Neural cell (in vitro differentiated cells): ENCODE results near the gene KDM2A.

ENCODE experiments used
- EZH2 ChIP-seq: fragments of 200-600, 300-800 bp; shearing (Covaris generic), sonication (generic); IDR thresholded peaks from 2 replicates; pipeline ENCODE4 v1.6.1; 2014; ENCODE audit warnings: antibody characterized with exemption, low read length, borderline replicate concordance, mild to moderate bottlenecking; ENCODE audit not compliant: insufficient read depth, poor library complexity, severe bottlenecking
- POLR2AphosphoS5 ChIP-seq: IDR thresholded peaks from 2 replicates; pipeline ENCODE4 v1.6.1; 2012
- RAD21 ChIP-seq: fragments of 450-650 bp; conservative IDR thresholded peaks from 2 replicates; pipeline ENCODE4 v1.6.1; 2014; ENCODE audit warnings: antibody characterized with exemption, mild to moderate bottlenecking, moderate library complexity
- TAF1 ChIP-seq: IDR thresholded peaks from 2 replicates; pipeline ENCODE4 v1.6.1; 2012; ENCODE audit warnings: low read depth
- TF ChIP-seq, protein P1 (sequence below): fragments of 450-650 bp; IDR thresholded peaks from 2 replicates; pipeline ENCODE4 v1.5.1; 2014; ENCODE audit warnings: antibody characterized with exemption, mild to moderate bottlenecking, moderate library complexity; ENCODE audit not compliant: poor library complexity, severe bottlenecking
- TF ChIP-seq, protein P2 (sequence below): IDR thresholded peaks from 2 replicates; pipeline ENCODE4 v1.6.1; 2012; ENCODE audit warnings: borderline replicate concordance

- TF ChIP-seq, protein P1, sequence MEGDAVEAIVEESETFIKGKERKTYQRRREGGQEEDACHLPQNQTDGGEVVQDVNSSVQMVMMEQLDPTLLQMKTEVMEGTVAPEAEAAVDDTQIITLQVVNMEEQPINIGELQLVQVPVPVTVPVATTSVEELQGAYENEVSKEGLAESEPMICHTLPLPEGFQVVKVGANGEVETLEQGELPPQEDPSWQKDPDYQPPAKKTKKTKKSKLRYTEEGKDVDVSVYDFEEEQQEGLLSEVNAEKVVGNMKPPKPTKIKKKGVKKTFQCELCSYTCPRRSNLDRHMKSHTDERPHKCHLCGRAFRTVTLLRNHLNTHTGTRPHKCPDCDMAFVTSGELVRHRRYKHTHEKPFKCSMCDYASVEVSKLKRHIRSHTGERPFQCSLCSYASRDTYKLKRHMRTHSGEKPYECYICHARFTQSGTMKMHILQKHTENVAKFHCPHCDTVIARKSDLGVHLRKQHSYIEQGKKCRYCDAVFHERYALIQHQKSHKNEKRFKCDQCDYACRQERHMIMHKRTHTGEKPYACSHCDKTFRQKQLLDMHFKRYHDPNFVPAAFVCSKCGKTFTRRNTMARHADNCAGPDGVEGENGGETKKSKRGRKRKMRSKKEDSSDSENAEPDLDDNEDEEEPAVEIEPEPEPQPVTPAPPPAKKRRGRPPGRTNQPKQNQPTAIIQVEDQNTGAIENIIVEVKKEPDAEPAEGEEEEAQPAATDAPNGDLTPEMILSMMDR, result no peak
- TF ChIP-seq POLR2AphosphoS5 (no peak), TAF1 (no peak), EZH2 (no peak), RAD21 (no peak)
- TF ChIP-seq, protein P2, sequence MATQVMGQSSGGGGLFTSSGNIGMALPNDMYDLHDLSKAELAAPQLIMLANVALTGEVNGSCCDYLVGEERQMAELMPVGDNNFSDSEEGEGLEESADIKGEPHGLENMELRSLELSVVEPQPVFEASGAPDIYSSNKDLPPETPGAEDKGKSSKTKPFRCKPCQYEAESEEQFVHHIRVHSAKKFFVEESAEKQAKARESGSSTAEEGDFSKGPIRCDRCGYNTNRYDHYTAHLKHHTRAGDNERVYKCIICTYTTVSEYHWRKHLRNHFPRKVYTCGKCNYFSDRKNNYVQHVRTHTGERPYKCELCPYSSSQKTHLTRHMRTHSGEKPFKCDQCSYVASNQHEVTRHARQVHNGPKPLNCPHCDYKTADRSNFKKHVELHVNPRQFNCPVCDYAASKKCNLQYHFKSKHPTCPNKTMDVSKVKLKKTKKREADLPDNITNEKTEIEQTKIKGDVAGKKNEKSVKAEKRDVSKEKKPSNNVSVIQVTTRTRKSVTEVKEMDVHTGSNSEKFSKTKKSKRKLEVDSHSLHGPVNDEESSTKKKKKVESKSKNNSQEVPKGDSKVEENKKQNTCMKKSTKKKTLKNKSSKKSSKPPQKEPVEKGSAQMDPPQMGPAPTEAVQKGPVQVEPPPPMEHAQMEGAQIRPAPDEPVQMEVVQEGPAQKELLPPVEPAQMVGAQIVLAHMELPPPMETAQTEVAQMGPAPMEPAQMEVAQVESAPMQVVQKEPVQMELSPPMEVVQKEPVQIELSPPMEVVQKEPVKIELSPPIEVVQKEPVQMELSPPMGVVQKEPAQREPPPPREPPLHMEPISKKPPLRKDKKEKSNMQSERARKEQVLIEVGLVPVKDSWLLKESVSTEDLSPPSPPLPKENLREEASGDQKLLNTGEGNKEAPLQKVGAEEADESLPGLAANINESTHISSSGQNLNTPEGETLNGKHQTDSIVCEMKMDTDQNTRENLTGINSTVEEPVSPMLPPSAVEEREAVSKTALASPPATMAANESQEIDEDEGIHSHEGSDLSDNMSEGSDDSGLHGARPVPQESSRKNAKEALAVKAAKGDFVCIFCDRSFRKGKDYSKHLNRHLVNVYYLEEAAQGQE, result no peak
Observed at GRCh38 chr11:67072295-67072694, 46.8 kb upstream of the KDM2A start.
